GM23338 (cell line): Measurements from ENCODE around the gene TNFAIP1. TPM values are rescaled to one million over a fixed set of nuclear protein-coding genes. Genes with fewer than 3 reads are reported as not detected.
A peak's percentile ranks its signal among the peaks of the same experiment; 100 is the strongest.

Experiments used
- ATAC-seq: fragments of 200-7000 bp; cut with Tn5 transposase; 3 replicates; pipeline ENCODE4 v1.9.1; 2020
- DNase-seq: peaks from one replicate; pipeline ENCODE4 v3.0.0-alpha.2; 2015; ENCODE audit warnings: low spot score
- H2AFZ ChIP-seq: fragments of 200-600 bp; sonication (generic); 2 replicates; pipeline ENCODE4 v1.8.0; 2016; ENCODE audit warnings: antibody characterized with exemption, mild to moderate bottlenecking, moderate library complexity
- H3F3A ChIP-seq: fragments of 200-600 bp; sonication (generic); replicated peaks from 2 replicates; pipeline ENCODE4 v1.8.0; 2017; ENCODE audit warnings: antibody characterized with exemption, mixed run types, low read depth
- H3K27ac ChIP-seq: fragments of 200-600 bp; sonication (generic); 2 replicates; pipeline ENCODE4 v1.6.1; 2016; ENCODE audit warnings: low read depth
- H3K27me3 ChIP-seq: fragments of 200-600 bp; sonication (generic); 2 replicates; pipeline ENCODE4 v1.8.0; 2016; ENCODE audit warnings: mild to moderate bottlenecking, mixed run types, moderate library complexity; ENCODE audit not compliant: insufficient read depth
- H3K36me3 ChIP-seq: fragments of 200-600 bp; sonication (generic); 2 replicates; pipeline ENCODE4 v1.8.0; 2016; ENCODE audit warnings: mild to moderate bottlenecking; ENCODE audit not compliant: insufficient read depth
- H3K4me1 ChIP-seq: fragments of 200-600 bp; sonication (generic); 2 replicates; pipeline ENCODE4 v1.8.0; 2016; ENCODE audit warnings: mild to moderate bottlenecking, moderate library complexity; ENCODE audit not compliant: insufficient read depth
- H3K4me2 ChIP-seq: fragments of 200-600 bp; sonication (generic); 2 replicates; pipeline ENCODE4 v1.7.1; 2017; ENCODE audit warnings: mixed run types
- H3K4me3 ChIP-seq: fragments of 200-600 bp; sonication (generic); 2 replicates; pipeline ENCODE4 v1.6.1; 2016; ENCODE audit warnings: mixed run types
- H3K79me2 ChIP-seq: fragments of 200-600 bp; sonication (generic); replicated peaks from 2 replicates; pipeline ENCODE4 v1.8.0; 2017; ENCODE audit warnings: mild to moderate bottlenecking; ENCODE audit not compliant: insufficient read depth
- H3K9me2 ChIP-seq: fragments of 200-600 bp; sonication (generic); 2 replicates; pipeline ENCODE4 v1.8.0; 2017; ENCODE audit not compliant: insufficient read depth
- H4K20me1 ChIP-seq: fragments of 200-600 bp; sonication (generic); replicated peaks from 2 replicates; pipeline ENCODE4 v1.8.0; 2017; ENCODE audit warnings: mild to moderate bottlenecking; ENCODE audit not compliant: insufficient read depth
- H3K27ac Mint-ChIP-seq: 2 replicates; pipeline ENCODE4 v1.8.0; 2020; ENCODE audit warnings: inconsistent platforms, mild to moderate bottlenecking, moderate library complexity, mixed read lengths
- H3K27me3 Mint-ChIP-seq: 3 replicates; pipeline ENCODE4 v1.8.0; 2022; ENCODE audit warnings: low read depth, mild to moderate bottlenecking, moderate library complexity, mixed read lengths, inconsistent platforms; ENCODE audit not compliant: insufficient read depth, poor library complexity
- H3K36me3 Mint-ChIP-seq: 3 replicates; pipeline ENCODE4 v1.8.0; 2021; ENCODE audit warnings: low read depth, mild to moderate bottlenecking, inconsistent platforms, moderate library complexity, mixed read lengths
- H3K4me1 Mint-ChIP-seq: 3 replicates; pipeline ENCODE4 v1.8.0; 2020; ENCODE audit warnings: mild to moderate bottlenecking, inconsistent platforms, mixed read lengths
- H3K4me3 Mint-ChIP-seq: 3 replicates; pipeline ENCODE4 v1.8.0; 2021; ENCODE audit warnings: moderate library complexity, mild to moderate bottlenecking, inconsistent platforms, mixed read lengths
- H3K9me3 Mint-ChIP-seq: 3 replicates; pipeline ENCODE4 v1.8.0; 2020; ENCODE audit warnings: moderate library complexity, mild to moderate bottlenecking, inconsistent platforms, mixed read lengths
- CTCF ChIP-seq, 2 experiments: fragments of 200-600 bp in 1 of 2; sonication (generic) in 1 of 2; conservative IDR thresholded peaks; 2 replicates each; pipeline versions ENCODE4 v1.5.1 to v1.6.1; 2016 to 2017; ENCODE audit warnings: antibody characterized with exemption in 2 of 2, low read depth in 2 of 2, mild to moderate bottlenecking in 2 of 2, moderate library complexity in 1 of 2
- EZH2 ChIP-seq: fragments of 200-600 bp; sonication (generic); IDR thresholded peaks from one replicate; pipeline ENCODE4 v1.8.0; 2017; ENCODE audit warnings: antibody characterized with exemption, mild to moderate bottlenecking, low read depth; ENCODE audit not compliant: unreplicated experiment
- NANOG ChIP-seq: IDR thresholded peaks from 2 replicates; pipeline ENCODE4 v1.6.1; 2016; ENCODE audit warnings: antibody characterized with exemption, borderline replicate concordance
- POLR2AphosphoS5 ChIP-seq: IDR thresholded peaks from 2 replicates; pipeline ENCODE4 v1.6.1; 2016; ENCODE audit warnings: antibody characterized with exemption, low read depth
- STAT1 ChIP-seq: IDR thresholded peaks from one replicate; pipeline ENCODE4 v1.6.1; 2016; ENCODE audit warnings: antibody characterized with exemption; ENCODE audit not compliant: unreplicated experiment
- polyA plus RNA-seq: library from polyadenylated mRNA; unstranded; fragments of >200 nt; fragmentation: Nextera tagmentation; extraction: Ambion mirVana; gene quantifications from 2 replicates; pipeline ENCODE4 v1.2.1, GENCODE V29; 2016
- total RNA-seq: library from RNA; depleted of rRNA; stranded (reverse); fragments of >200 nt; shearing (Covaris generic); gene quantifications from 2 replicates; pipeline ENCODE4 v1.2.3, GENCODE V29; 2014
- TF ChIP-seq, protein P1 (sequence below): fragments of 250-450 bp; sonication (Bioruptor Pico); IDR thresholded peaks from 2 replicates; pipeline ENCODE4 v1.5.0; 2020; ENCODE audit warnings: mild to moderate bottlenecking, moderate library complexity

The TNFAIP1 gene
- total and polyA plus RNA-seq, 2 experiments from 2014 or later = 6.3 to 13.1 TPM

GRCh38 chr17:28365487-28365886 lies 29.9 kb downstream of the TNFAIP1 start:
- H3K36me3 ChIP-seq = peaks cover 8% of the 10 kb centered on the region; the same call in 1 of the 2 replicates
- ATAC-seq (no peak), DNase-seq (no peak)
- H3F3A ChIP-seq = no peaks in the 10 kb centered on the region; the same call in 1 of the 2 replicates
- no peak overlapping the region for H2AFZ ChIP-seq
- no peaks in the 10 kb centered on the region for H3K9me3 Mint-ChIP-seq
- H3K9me2 ChIP-seq = no peaks in the 10 kb centered on the region
- no peak overlapping the region for H3K4me3 Mint-ChIP-seq
- H4K20me1 ChIP-seq = no peaks in the 10 kb centered on the region; the same call in 1 of the 2 replicates
- H3K4me1 ChIP-seq = peaks cover 2% of the 10 kb centered on the region; the same call in 1 of the 2 replicates
- H3K79me2 ChIP-seq = no peaks in the 10 kb centered on the region
- H3K4me1 Mint-ChIP-seq = peaks cover 10% of the 10 kb centered on the region
- no peak overlapping the region for H3K4me3 ChIP-seq
- no peak overlapping the region for H3K4me2 ChIP-seq
- H3K27ac Mint-ChIP-seq = no peak overlapping the region
- no peak overlapping the region for H3K27ac ChIP-seq
- TF ChIP-seq POLR2AphosphoS5 (no peak), NANOG (no peak), EZH2 (no peak), STAT1 (no peak)
- peaks cover 11% of the 10 kb centered on the region for H3K27me3 Mint-ChIP-seq
- no peaks in the 10 kb centered on the region for H3K27me3 ChIP-seq
- H3K36me3 Mint-ChIP-seq = peaks cover 19% of the 10 kb centered on the region

- no peak overlapping the region for H3K4me3 Mint-ChIP-seq
- H3K27me3 Mint-ChIP-seq = peaks cover 14% of the 10 kb centered on the region
- peaks cover 8% of the 10 kb centered on the region; the same call in 2 of the 3 replicates for H3K36me3 Mint-ChIP-seq
- Histone ChIP-seq H2AFZ (no peak overlapping the region), H3K4me3 (no peak overlapping the region), H3K27me3 (no peaks in the 10 kb centered on the region), H3K9me2 (no peaks in the 10 kb centered on the region), H3K4me1 (peaks cover 9% of the 10 kb centered on the region; the same call in 1 of the 2 replicates), H3K36me3 (peaks cover 5% of the 10 kb centered on the region; the same call in 1 of the 2 replicates), H3K79me2 (no peaks in the 10 kb centered on the region), H3F3A (no peaks in the 10 kb centered on the region; the same call in 1 of the 2 replicates), H3K4me2 (no peak overlapping the region), H3K27ac (no peak overlapping the region), H4K20me1 (no peaks in the 10 kb centered on the region)
- peaks cover 13% of the 10 kb centered on the region for H3K4me1 Mint-ChIP-seq
- H3K27ac Mint-ChIP-seq = no peak overlapping the region
- DNase-seq (peak; percentile 39), ATAC-seq (peak; percentile 8; the same call in 1 of the 3 replicates)
- no peaks in the 10 kb centered on the region for H3K9me3 Mint-ChIP-seq
- TF ChIP-seq, protein P1, sequence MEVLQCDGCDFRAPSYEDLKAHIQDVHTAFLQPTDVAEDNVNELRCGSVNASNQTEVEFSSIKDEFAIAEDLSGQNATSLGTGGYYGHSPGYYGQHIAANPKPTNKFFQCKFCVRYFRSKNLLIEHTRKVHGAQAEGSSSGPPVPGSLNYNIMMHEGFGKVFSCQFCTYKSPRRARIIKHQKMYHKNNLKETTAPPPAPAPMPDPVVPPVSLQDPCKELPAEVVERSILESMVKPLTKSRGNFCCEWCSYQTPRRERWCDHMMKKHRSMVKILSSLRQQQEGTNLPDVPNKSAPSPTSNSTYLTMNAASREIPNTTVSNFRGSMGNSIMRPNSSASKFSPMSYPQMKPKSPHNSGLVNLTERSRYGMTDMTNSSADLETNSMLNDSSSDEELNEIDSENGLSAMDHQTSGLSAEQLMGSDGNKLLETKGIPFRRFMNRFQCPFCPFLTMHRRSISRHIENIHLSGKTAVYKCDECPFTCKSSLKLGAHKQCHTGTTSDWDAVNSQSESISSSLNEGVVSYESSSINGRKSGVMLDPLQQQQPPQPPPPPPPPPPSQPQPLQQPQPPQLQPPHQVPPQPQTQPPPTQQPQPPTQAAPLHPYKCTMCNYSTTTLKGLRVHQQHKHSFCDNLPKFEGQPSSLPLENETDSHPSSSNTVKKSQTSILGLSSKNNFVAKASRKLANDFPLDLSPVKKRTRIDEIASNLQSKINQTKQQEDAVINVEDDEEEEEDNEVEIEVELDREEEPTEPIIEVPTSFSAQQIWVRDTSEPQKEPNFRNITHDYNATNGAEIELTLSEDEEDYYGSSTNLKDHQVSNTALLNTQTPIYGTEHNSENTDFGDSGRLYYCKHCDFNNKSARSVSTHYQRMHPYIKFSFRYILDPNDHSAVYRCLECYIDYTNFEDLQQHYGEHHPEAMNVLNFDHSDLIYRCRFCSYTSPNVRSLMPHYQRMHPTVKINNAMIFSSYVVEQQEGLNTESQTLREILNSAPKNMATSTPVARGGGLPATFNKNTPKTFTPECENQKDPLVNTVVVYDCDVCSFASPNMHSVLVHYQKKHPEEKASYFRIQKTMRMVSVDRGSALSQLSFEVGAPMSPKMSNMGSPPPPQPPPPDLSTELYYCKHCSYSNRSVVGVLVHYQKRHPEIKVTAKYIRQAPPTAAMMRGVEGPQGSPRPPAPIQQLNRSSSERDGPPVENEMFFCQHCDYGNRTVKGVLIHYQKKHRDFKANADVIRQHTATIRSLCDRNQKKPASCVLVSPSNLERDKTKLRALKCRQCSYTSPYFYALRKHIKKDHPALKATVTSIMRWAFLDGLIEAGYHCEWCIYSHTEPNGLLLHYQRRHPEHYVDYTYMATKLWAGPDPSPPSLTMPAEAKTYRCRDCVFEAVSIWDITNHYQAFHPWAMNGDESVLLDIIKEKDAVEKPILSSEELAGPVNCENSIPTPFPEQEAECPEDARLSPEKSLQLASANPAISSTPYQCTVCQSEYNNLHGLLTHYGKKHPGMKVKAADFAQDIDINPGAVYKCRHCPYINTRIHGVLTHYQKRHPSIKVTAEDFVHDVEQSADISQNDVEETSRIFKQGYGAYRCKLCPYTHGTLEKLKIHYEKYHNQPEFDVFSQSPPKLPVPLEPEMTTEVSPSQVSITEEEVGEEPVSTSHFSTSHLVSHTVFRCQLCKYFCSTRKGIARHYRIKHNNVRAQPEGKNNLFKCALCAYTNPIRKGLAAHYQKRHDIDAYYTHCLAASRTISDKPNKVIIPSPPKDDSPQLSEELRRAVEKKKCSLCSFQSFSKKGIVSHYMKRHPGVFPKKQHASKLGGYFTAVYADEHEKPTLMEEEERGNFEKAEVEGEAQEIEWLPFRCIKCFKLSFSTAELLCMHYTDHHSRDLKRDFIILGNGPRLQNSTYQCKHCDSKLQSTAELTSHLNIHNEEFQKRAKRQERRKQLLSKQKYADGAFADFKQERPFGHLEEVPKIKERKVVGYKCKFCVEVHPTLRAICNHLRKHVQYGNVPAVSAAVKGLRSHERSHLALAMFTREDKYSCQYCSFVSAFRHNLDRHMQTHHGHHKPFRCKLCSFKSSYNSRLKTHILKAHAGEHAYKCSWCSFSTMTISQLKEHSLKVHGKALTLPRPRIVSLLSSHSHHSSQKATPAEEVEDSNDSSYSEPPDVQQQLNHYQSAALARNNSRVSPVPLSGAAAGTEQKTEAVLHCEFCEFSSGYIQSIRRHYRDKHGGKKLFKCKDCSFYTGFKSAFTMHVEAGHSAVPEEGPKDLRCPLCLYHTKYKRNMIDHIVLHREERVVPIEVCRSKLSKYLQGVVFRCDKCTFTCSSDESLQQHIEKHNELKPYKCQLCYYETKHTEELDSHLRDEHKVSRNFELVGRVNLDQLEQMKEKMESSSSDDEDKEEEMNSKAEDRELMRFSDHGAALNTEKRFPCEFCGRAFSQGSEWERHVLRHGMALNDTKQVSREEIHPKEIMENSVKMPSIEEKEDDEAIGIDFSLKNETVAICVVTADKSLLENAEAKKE (CRISPR knock-in tag) = no peak
- TF ChIP-seq CTCF (conservative IDR thresholded peaks at IDR 0.05; ENCODE audit: low read depth in 2 of 2) (peak; percentile 12 to 30; a peak in 3 of 4 replicates), EZH2 (no peak)
Measured at GRCh38 chr17:28366605-28367004, 31.0 kb downstream of the TNFAIP1 start.
